ENCODE data around the gene FBXL14.
A peak's percentile ranks its signal among the peaks of the same experiment; 100 is the strongest.
"Not testable (repeated sequence)": the region's sequence is repeated elsewhere in the genome, so short reads cannot be mapped to it uniquely, and the experiment has no call there.

The FBXL14 gene

DNA sequence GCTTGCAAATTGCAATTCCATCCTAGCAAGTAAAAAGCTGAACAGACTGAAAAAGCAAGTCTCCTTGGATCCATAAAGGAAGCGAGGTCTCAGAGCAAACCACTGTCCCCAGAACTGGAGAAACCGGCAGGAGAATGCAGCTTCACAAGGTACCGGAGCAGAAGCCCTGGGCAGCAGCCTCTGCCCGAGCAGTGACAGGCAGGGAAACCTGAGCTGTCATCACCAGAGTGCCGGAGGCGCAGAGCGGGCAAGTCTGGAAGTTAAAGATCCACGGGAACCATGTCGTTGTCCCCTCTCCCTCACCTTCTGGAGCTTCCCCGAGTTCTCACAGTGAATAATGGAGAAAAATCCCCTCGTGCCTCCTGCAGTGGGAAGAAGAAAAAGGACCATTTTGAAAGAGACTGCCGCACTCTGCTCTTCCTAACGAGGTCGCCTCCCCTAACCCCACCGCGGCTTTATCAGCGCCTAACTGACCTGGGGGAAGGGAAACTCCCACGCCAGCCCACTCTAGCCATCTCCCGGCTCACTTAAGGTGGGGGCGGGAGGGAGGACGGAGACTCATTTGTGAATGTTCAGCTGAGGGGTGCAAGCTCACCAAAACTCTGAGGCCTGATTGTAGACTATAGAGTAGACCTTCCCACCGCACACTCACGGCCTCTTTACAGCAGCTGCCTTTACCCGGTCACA lies 27.8 kb downstream of the FBXL14 start:
- DNase-seq: no peak

DNA sequence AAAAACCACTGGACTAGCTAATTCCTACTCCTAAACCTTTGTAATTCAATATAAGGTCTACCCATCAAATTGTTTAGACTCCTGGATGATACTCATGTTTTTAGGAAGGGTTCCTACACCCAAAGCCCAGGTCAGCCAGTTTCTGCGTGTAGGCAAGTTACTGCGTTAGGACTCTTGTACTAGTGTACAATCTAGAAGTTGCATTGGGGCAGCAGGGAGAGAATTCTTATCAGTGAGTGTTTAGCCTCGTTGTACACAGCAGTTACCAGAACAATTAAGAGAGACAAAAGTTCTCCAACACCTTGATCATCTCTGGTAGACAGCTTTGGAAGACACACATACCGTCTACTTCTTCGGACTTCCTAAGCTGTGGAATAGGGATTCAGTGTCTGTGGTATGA lies 29.2 kb downstream of the FBXL14 start:
- no peak for DNase-seq

DNA sequence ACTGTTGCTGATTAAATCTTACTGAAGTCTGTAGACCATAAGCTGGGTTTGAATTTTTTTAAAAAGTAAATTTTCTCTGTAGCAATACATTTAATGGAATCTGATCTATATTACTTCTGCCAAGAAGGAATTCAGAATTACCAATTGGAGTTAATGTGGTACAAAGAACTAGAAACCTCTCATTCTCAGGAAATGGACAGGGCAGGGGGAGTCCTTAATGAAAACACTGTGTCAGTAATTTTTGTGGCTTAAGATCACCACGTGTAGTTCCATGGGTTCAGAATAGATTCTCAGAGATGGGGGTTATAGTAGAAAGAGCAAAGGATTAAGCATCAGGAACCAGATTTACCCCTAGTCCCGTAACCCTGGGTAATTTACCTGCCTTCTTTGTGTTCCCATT lies 30.3 kb downstream of the FBXL14 start:
- DNase-seq: no peak

- no peak for DNase-seq
Measured at GRCh38 chr12:1562813-1563407, 31.5 kb downstream of the FBXL14 start.

- DNase-seq: no peak
Measured at GRCh38 chr12:1560704-1561103, 33.7 kb downstream of the FBXL14 start.

DNA sequence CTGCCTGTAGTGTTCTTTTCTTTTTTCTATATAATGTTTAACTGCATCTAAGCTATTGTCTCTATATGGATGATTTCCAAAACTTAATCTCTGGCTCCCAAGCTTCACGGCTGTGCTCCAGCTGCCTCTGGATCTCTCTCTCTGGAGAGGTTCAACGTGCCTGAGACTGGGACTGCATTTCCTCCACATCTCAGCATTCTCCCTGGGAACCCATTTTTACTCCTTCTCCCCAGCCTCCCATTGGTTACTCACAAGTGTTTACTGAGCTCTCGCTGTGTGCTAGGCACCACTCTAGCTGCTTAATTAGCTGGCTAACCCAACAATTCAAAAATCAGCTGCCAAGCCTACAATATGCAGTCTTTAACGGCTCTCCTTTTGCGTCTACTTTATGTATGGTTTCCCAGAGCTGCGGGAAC lies 34.7 kb downstream of the FBXL14 start:
- no peak for DNase-seq

DNA sequence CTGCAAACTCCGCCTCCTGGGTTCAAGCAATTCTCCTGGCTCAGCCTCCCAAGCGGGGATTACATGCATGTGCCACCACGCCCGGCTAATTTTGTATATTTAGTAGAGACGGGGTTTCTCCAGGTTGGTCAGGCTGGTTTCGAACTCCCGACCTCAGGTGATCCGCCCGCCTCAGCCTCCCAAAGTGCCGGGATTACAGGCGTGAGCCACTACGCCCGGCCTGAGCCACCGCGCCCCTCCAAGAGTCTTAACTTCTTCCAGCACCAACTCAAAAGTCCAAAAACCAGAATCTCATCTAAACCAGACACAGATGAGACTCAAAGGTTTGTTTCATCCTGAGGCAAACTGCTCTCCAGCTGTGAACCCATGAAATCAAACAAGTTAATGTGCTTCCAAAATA lies 36.3 kb downstream of the FBXL14 start:
- not testable (repeated sequence) for DNase-seq

DNA sequence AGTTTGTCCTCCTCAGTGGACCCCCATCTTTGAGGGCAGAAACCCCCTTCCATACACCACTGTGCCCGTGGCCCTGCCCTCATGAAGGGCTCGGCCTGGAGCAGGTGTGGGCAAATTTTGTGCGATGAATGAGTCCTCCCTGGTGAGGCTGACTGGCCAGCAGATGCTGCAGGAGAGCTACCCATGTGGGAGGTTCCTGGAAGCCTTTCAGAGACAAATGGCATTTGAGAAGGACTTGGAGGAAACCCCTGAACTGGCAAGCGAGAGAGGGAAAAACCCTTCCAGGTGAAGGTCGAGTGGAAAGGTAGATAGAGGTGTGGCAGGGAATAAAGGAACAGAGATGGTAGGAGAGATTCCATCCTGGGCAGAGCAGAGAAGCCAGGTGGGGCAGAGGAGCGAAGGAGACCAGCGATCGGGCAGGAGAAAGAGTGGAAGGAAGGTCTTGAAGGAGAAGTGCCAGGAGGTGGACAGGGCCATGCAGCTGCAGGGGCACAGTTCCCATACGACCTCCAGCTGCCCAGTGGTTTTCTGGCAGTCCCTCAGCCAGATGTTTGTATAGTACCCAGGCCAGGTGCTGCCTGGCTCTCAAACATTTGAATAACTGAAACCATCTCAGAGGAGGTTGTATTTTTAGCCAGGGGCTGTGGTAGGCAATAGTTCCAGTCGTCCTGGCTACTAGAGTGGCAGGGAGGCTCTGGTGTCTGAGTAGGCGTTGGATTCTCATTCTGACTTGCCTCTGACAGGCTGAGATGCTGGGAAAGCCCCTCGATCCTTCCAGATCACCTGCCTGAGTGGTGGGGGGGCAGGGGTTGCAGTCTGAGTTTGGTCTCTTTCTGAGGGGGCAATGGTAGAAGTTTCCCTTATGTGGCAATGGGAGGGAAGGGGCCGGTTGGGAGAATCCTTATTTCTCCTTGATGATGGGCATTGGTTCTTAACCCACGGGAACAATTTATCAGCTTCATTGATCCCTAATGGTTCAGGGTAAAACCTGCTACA lies 40.1 kb downstream of the FBXL14 start:
- DNase-seq: no peak

DNA sequence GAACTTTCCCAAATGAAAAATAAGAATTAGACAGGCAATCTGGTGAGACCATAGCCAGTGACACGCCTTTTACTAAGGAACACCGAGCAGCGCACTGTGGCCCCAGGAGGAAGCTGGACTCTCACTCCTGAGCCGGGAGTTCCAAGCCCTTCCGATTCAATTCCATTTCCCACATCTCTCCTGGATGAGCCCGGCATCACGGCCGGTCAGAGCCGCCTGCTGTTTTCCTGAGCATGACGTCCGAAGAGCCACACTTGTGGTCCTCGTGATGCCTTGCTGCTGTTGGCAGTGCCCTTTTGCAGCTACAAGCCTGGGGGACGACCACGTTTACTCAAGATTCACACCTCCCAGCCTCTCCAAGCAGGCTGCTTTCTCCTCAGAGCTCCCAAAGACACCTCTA lies 40.8 kb downstream of the FBXL14 start:
- DNase-seq: no peak

- DNase-seq: no peak
Measured at GRCh38 chr12:1552911-1553491, 41.4 kb downstream of the FBXL14 start.

DNA sequence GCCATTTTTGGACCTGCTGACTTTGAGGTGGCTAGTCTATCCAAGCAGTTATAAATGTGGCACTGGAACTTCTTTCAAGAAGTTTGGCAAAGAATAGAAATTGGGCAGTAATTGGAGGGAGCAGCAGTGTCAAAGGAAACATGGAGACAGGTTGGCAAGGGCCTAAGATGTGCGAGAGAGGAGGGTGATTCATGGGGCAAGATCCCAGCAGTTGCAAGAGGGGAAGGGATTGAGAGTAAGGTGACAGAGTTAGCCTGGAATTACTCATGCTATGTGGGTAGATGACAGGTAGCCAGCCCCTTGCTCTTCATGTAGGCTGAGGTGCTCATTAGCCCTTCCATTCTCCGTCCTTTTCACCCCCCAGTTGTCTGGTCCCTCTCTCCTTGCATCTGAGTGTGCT lies 42.2 kb downstream of the FBXL14 start:
- no peak for DNase-seq

DNA sequence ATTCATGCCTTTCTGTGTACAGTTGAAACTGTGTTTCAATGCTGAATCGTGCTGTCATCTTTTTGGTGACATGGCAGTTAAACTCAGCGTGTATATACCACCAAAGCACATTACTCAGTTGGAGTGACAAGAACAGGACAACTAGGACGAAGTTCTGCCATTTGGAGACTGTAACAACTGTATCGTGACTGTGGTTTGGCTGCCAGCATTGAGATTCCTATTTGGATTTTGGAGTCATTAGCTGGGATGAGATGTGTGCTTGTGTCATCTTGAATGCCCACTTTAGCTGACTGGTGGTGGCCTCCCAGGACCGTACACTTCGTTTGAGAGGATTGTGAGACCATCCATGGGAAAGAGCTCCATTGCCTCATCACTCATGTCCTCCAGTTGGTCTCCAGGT lies 42.9 kb downstream of the FBXL14 start:
- DNase-seq: no peak

GRCh38 chr12:1546931-1547640 lies 47.3 kb downstream of the FBXL14 start:
- no peak for DNase-seq

DNA sequence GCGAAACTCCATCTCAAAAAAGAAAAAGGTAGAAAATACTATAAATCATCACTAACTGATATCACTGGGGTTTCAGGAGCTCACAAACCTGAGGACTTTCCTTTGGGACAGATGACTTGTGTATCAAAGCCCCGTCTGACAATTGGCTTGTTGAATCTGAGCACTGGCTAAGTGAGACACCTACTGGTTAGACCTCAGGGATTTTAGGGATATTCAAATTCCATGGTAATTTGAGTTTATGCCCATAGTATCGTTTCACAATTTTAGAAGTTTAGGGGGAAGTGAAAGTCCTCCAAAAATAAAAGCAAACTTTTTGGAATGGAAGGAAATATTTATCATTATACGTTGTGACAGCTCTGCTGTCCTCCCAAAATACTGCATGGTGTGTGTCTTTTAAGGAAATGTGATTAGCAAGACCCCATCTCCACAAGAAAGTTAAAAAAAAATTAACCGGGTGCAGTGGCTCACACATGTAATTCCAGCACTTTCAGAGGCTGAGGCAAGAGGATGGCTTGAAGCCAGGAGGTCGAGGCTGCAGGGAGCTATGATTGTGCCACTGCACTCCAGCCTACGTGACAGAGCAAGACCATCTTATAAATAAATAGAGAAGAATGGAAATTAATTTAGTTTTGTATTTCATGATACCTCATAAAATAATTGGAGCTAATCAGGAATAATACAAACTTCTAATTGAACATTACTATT lies 49.2 kb downstream of the FBXL14 start:
- DNase-seq: no peak

- no peak for DNase-seq
Measured at GRCh38 chr12:1542599-1542998, 51.8 kb downstream of the FBXL14 start.

- DNase-seq: no peak
Measured at GRCh38 chr12:1540690-1541089, 53.7 kb downstream of the FBXL14 start.

DNA sequence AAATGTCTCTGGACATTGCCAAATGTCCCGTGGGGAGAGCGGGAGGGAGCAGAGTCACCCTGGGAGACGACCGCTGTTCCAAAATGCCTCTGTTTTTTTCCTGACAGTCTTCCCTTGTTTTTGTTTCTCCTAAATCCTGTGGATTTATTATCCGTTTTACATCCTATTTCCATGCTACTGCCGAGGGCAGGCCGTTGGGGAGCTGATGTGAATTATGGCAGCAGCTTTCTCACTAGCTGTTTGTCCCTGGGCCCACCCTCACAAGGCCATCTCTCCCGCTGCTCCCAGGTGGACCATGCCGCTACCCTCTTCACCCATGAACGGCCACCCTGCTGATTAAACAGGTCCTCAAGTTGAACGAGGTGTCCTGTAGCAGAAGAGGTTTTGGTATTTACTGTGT lies 55.2 kb downstream of the FBXL14 start:
- no peak for DNase-seq

DNA sequence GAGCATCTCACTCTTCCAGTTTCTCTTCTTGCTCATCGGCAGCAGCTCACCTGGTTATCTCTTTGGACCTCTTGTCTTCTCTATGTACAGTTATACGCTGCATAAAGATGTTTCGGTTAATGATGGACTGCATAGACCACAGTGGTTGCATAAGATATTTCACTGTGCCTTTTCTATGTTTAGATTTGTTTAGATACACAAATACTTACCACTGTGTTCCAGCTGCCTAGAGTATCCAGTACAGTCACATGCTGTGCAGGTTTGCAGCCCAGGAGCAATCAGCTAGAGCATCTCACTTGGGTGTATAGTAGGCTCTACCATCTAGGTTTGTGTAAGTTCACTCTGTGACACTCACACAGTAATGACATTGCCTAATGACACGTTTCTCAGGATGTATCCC lies 57.6 kb downstream of the FBXL14 start:
- no peak for DNase-seq

DNA sequence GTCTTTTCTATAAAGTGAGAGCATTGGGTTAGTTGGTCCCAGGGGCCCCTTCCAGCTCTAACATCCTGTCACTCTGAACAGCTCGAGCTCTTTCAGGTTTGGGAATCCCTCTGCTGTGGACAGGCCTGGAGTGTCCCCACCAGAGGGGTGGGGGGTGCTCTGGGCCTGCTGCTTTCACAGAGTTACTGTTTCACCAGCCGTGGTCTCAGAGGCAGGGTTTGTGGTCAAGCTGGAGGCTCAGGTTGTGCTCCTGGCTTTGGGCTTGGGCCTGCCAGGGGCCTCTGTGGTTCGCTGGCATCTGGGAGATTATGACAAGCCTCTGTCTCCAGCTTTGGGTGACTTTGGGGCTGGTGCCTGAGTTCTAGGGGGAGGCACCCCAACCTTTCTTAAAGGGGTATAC lies 59.6 kb downstream of the FBXL14 start:
- DNase-seq: no peak

- DNase-seq: peak; percentile 42
Measured at GRCh38 chr12:1533602-1534304, 60.6 kb downstream of the FBXL14 start.

- peak; percentile 37 for DNase-seq
Measured at GRCh38 chr12:1533205-1533601, 61.2 kb downstream of the FBXL14 start.
